HL-60/S4 treated with phorbol 12-myristate 13-acetate at 8.2 ng/mL for 4 days and 3 days (cell line): ENCODE data around the gene RASSF10.

Source experiments
- in situ Hi-C: fragments of 300-500 bp; cut with MboI; formaldehyde crosslinking; loops from 2 replicates; pipeline ENCODE4 v1.15.0; 2022; ENCODE audit warnings: low sequenced_read_pairs

RASSF10 gene

DNA sequence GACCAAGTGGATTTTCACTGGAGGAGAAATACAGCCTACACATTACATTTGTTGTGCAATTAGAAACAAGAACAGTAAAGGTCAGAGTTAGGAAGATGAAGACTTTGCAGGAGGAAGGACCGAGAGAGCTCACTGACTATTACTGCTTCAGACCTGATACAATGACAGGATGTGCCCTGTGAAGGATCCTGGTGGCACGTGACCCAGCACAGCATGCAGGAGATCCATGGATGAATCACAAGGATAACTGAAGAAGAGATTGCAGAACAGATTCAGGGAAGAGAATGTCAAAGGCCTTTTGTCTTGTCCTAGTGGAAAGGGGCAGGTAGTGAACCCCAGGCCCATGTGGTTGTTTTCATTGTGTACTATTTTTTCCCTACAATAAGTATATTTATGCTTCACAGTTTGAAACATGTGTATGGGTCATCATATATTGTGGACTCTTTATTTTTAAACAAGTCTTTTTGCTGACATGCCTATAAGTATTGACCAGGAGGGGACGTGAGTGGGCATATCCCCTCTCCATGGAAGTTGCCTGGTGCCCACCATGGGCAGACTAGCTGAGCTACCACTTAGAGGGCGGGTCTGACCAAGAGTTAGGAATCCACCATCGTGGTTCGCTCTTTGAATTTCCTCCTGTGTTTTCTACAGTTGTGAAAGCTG is 44.3 kb downstream of the RASSF10 start:
- in situ Hi-C loops: no loop called here

DNA sequence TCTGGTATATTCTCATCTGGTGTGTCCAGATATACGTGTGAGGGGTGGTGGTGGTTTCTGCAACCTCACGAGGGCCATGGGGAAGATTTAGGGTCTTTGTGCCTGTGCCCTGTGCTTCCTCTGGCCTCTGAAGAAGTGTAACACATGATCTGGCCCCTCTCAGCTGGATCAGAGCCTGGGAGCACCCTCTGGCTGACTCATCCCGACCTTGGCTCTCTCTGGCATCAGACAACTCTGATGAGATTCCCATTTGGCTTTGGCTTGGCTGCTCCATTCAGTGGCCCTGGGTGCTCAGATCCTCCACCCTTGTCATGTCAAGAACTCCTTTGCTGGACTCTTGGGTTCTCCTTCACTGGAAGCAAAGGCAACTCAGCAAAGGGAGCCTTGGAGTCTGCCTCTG is 45.2 kb downstream of the RASSF10 start:
- in situ Hi-C loops: no loop called here

DNA sequence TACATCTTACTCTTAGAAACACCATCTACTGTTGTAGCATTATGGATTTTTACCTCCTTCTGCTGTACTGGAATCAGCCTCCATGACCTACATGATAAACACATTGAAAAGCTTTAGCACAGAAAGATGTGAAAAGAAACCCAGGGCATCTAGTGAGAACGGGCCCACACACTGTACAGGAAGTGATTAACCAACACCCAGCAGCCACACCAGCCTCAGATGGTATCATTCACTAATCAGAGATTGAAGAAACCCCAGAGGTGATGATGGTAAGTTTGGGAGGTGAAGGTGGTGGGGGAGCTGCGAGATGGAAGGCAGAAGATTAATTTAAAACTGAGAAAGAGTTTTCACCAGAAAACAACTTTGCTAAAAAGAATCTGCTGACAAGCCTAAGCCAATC is 46.1 kb downstream of the RASSF10 start:
- in situ Hi-C loops: no loop called here

DNA sequence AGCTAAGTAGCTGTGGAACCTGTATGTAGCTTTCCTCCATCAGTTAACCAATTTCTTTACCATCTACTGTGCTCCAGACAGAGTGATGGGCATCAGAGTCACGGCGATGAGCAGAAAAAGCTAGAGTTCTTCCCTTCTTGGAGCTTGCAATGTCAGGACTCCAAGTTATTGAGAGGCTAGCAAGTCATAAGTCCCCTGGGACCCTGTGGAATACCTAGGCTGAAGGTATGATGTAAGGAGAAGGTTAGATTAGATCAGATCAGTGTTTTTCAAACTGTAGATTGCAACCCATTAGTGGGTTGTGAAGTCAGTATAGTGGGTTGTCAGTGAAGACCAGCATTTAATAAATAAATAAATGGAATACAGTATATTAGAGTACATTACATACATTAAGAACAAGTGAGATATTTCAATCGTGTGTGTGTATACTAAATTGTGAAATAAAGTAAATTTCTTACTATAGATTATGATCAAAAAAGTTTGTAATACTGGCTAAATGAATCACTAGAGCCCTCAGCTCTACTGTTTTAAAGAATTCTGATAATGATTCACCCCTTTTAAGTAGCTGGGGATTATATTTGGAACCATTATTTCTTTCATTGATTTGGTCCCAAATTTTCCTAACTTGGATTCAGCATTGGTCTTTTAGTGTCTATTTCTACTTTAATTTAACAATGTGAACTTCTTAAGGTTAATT is 52.3 kb downstream of the RASSF10 start:
- in situ Hi-C loops: no loop called here
